ENCODE results near the gene C16orf86.

Gene C16orf86

GRCh38 chr16:67664871-67665270 lies 1.7 kb upstream of the C16orf86 start:
- peaks cover 0 to 11% (median 7%) of the 10 kb centered on the region in 4 experiments for H3K36me3 ChIP-seq (ENCODE audit: control insufficient read depth in 4 of 4, insufficient read depth in 4 of 4, low read length in 3 of 4)
- ChIA-PET CTCF (interaction anchor here (1.2 to 10.1 kb wide), 9 partner anchors 20 to 171 kb away, joined by 3 to 111 read pairs (median 9); partner anchors contain the start of genes CARMIL2 and CTCF), POLR2A (interaction anchor here (2.0 kb wide), 1 partner anchor 117 kb away, joined by 6 read pairs; no protein-coding TSS in a partner anchor)
- no peaks in the 10 kb centered on the region for H3K27me3 ChIP-seq (replicated peaks in 2 of 5; ENCODE audit: control insufficient read depth in 4 of 5, insufficient read depth in 5 of 5, low read length in 4 of 5)
- H3K4me1 ChIP-seq (ENCODE audit: control extremely low read depth in 1 of 4, control insufficient read depth in 4 of 4, insufficient read depth in 4 of 4, low read length in 3 of 4): peaks cover 2 to 48% (median 42%) of the 10 kb centered on the region in 4 experiments
- no peak for DNase-seq
- no peak overlapping the region for H3K4me3 ChIP-seq (ENCODE audit: control insufficient read depth in 1 of 7, extremely low read depth in 1 of 7, insufficient read depth in 4 of 7, low read depth in 2 of 7, low read length in 6 of 7)
- H3K9me3 ChIP-seq (ENCODE audit: control extremely low read depth in 1 of 5, control insufficient read depth in 4 of 5, insufficient read depth in 2 of 5, low read depth in 1 of 5, low read length in 4 of 5): no peaks in the 10 kb centered on the region
- 100% methylated on average over 6 of the region's 7 CpGs for WGBS (ENCODE audit: insufficient coverage)
- H3K27ac ChIP-seq (ENCODE audit: insufficient read depth in 1 of 2, low read depth in 1 of 2, low read length in 2 of 2, poor library complexity in 1 of 2, severe bottlenecking in 2 of 2): no peak overlapping the region

- 82% methylated on average over 4 of the region's 5 CpGs for WGBS (ENCODE audit: insufficient coverage)
- DNase-seq: no peak
- Histone ChIP-seq H3K36me3 (ENCODE audit: control insufficient read depth in 4 of 4, insufficient read depth in 4 of 4, low read length in 3 of 4) (peaks cover 0 to 11% (median 7%) of the 10 kb centered on the region in 4 experiments), H3K4me3 (ENCODE audit: control insufficient read depth in 1 of 7, extremely low read depth in 1 of 7, insufficient read depth in 4 of 7, low read depth in 2 of 7, low read length in 6 of 7) (peak overlapping the region in 5 of 7 experiments; percentile 43 to 90 (median 81)), H3K9me3 (ENCODE audit: control extremely low read depth in 1 of 5, control insufficient read depth in 4 of 5, insufficient read depth in 2 of 5, low read depth in 1 of 5, low read length in 4 of 5) (no peaks in the 10 kb centered on the region), H3K27ac (ENCODE audit: insufficient read depth in 1 of 2, low read depth in 1 of 2, low read length in 2 of 2, poor library complexity in 1 of 2, severe bottlenecking in 2 of 2) (peak overlapping the region in 1 of 2 experiments; percentile 65), H3K4me1 (ENCODE audit: control extremely low read depth in 1 of 4, control insufficient read depth in 4 of 4, insufficient read depth in 4 of 4, low read length in 3 of 4) (peaks cover 2 to 47% (median 40%) of the 10 kb centered on the region in 4 experiments), H3K27me3 (replicated peaks in 2 of 5; ENCODE audit: control insufficient read depth in 4 of 5, insufficient read depth in 5 of 5, low read length in 4 of 5) (no peaks in the 10 kb centered on the region)
- POLR2A ChIA-PET: interaction anchor here (2.0 kb wide), 1 partner anchor 118 kb away, joined by 6 read pairs; no protein-coding TSS in a partner anchor
- CTCF ChIA-PET: interaction anchor here (1.0 to 10.1 kb wide), 7 partner anchors 21 to 172 kb away, joined by 3 to 111 read pairs (median 9); partner anchors contain the start of genes CARMIL2 and CTCF
Measured at GRCh38 chr16:67665598-67665997, 1.0 kb upstream of the C16orf86 start.

GRCh38 chr16:67666032-67666551 lies 522 bp upstream of the C16orf86 start:
- Histone ChIP-seq H3K4me1 (ENCODE audit: control extremely low read depth in 1 of 4, control insufficient read depth in 4 of 4, insufficient read depth in 4 of 4, low read length in 3 of 4) (peaks cover 2 to 45% (median 38%) of the 10 kb centered on the region in 4 experiments), H3K9me3 (ENCODE audit: control extremely low read depth in 1 of 5, control insufficient read depth in 4 of 5, insufficient read depth in 2 of 5, low read depth in 1 of 5, low read length in 4 of 5) (no peaks in the 10 kb centered on the region), H3K27me3 (replicated peaks in 2 of 5; ENCODE audit: control insufficient read depth in 4 of 5, insufficient read depth in 5 of 5, low read length in 4 of 5) (no peaks in the 10 kb centered on the region), H3K27ac (ENCODE audit: insufficient read depth in 1 of 2, low read depth in 1 of 2, low read length in 2 of 2, poor library complexity in 1 of 2, severe bottlenecking in 2 of 2) (peak overlapping the region in 1 of 2 experiments; percentile 65), H3K4me3 (ENCODE audit: control insufficient read depth in 1 of 7, extremely low read depth in 1 of 7, insufficient read depth in 4 of 7, low read depth in 2 of 7, low read length in 6 of 7) (peak overlapping the region; percentile 59 to 90 (median 74)), H3K36me3 (ENCODE audit: control insufficient read depth in 4 of 4, insufficient read depth in 4 of 4, low read length in 3 of 4) (peaks cover 0 to 11% (median 7%) of the 10 kb centered on the region in 4 experiments)
- peak in 1 of 3 donors; percentile 20 for DNase-seq
- POLR2A ChIA-PET: interaction anchor here (2.0 to 2.8 kb wide), 2 partner anchors 103 to 119 kb away, joined by 6 to 8 read pairs; partner anchors contain the start of gene CTCF
- CTCF ChIA-PET: interaction anchor here (1.0 to 10.1 kb wide), 8 partner anchors 8 to 172 kb away, joined by 3 to 111 read pairs (median 9); partner anchors contain the start of genes CARMIL2 and CTCF
- WGBS (ENCODE audit: insufficient coverage): under 1% methylated on average over 34 of the region's 46 CpGs

GRCh38 chr16:67667453-67667816 lies 821 bp downstream of the C16orf86 start:
- CTCF ChIA-PET: interaction anchor here (0.6 to 10.1 kb wide), 25 partner anchors 9 to 267 kb away, joined by 3 to 111 read pairs (median 3); partner anchors contain the start of genes ATP6V0D1, CARMIL2 and CTCF
- WGBS (ENCODE audit: insufficient coverage): 33% methylated on average over 10 of the region's 10 CpGs
- H3K9me3 ChIP-seq (ENCODE audit: control extremely low read depth in 1 of 5, control insufficient read depth in 4 of 5, insufficient read depth in 2 of 5, low read depth in 1 of 5, low read length in 4 of 5): no peaks in the 10 kb centered on the region
- H3K27ac ChIP-seq (ENCODE audit: insufficient read depth in 1 of 2, low read depth in 1 of 2, low read length in 2 of 2, poor library complexity in 1 of 2, severe bottlenecking in 2 of 2): no peak overlapping the region
- peaks cover 0 to 10% (median 6%) of the 10 kb centered on the region in 4 experiments for H3K36me3 ChIP-seq (ENCODE audit: control insufficient read depth in 4 of 4, insufficient read depth in 4 of 4, low read length in 3 of 4)
- POLR2A ChIA-PET: interaction anchor here (2.8 kb wide), 1 partner anchor 105 kb away, joined by 8 read pairs; the partner anchor contains the start of gene CTCF
- no peak for DNase-seq
- peaks cover 2 to 36% (median 32%) of the 10 kb centered on the region in 4 experiments for H3K4me1 ChIP-seq (ENCODE audit: control extremely low read depth in 1 of 4, control insufficient read depth in 4 of 4, insufficient read depth in 4 of 4, low read length in 3 of 4)
- H3K4me3 ChIP-seq (ENCODE audit: control insufficient read depth in 1 of 7, extremely low read depth in 1 of 7, insufficient read depth in 4 of 7, low read depth in 2 of 7, low read length in 6 of 7): peak overlapping the region in 6 of 7 experiments; percentile 69 to 90 (median 78)
- no peaks in the 10 kb centered on the region for H3K27me3 ChIP-seq (replicated peaks in 2 of 5; ENCODE audit: control insufficient read depth in 4 of 5, insufficient read depth in 5 of 5, low read length in 4 of 5)

- CTCF ChIA-PET: interaction anchor here (0.6 to 10.1 kb wide), 29 partner anchors 9 to 267 kb away, joined by 3 to 111 read pairs (median 3); partner anchors contain the start of genes ATP6V0D1, CARMIL2 and CTCF
- 13% methylated on average over 15 of the region's 18 CpGs for WGBS (ENCODE audit: insufficient coverage)
- H3K27ac ChIP-seq (ENCODE audit: insufficient read depth in 1 of 2, low read depth in 1 of 2, low read length in 2 of 2, poor library complexity in 1 of 2, severe bottlenecking in 2 of 2): peak overlapping the region in 1 of 2 experiments; percentile 45
Measured at GRCh38 chr16:67667817-67668494, 1.3 kb downstream of the C16orf86 start.

GRCh38 chr16:67668495-67669157 lies 2.0 kb downstream of the C16orf86 start:
- Histone ChIP-seq H3K27me3 (replicated peaks in 2 of 5; ENCODE audit: control insufficient read depth in 4 of 5, insufficient read depth in 5 of 5, low read length in 4 of 5) (no peaks in the 10 kb centered on the region), H3K4me3 (ENCODE audit: control insufficient read depth in 1 of 7, extremely low read depth in 1 of 7, insufficient read depth in 4 of 7, low read depth in 2 of 7, low read length in 6 of 7) (peak overlapping the region in 2 of 7 experiments; percentile 13 to 20), H3K36me3 (ENCODE audit: control insufficient read depth in 4 of 4, insufficient read depth in 4 of 4, low read length in 3 of 4) (peaks cover 0 to 7% (median 2%) of the 10 kb centered on the region in 4 experiments), H3K9me3 (ENCODE audit: control extremely low read depth in 1 of 5, control insufficient read depth in 4 of 5, insufficient read depth in 2 of 5, low read depth in 1 of 5, low read length in 4 of 5) (no peaks in the 10 kb centered on the region), H3K4me1 (ENCODE audit: control extremely low read depth in 1 of 4, control insufficient read depth in 4 of 4, insufficient read depth in 4 of 4, low read length in 3 of 4) (peaks cover 5 to 47% (median 40%) of the 10 kb centered on the region in 4 experiments), H3K27ac (ENCODE audit: insufficient read depth in 1 of 2, low read depth in 1 of 2, low read length in 2 of 2, poor library complexity in 1 of 2, severe bottlenecking in 2 of 2) (peak overlapping the region in 1 of 2 experiments; percentile 45)
- ChIA-PET POLR2A (interaction anchor here (1.2 to 2.8 kb wide), 2 partner anchors 106 to 122 kb away, joined by 3 to 8 read pairs; partner anchors contain the start of gene CTCF), CTCF (interaction anchor here (0.7 to 10.1 kb wide), 27 partner anchors 8 to 260 kb away, joined by 3 to 111 read pairs (median 4); partner anchors contain the start of genes CARMIL2 and CTCF)
- 89% methylated on average over 5 of the region's 6 CpGs for WGBS (ENCODE audit: insufficient coverage)
- peak in 2 of 3 donors; percentile 48 to 54 for DNase-seq

More at GRCh38 chr16:67667817-67668494, 1.3 kb downstream of the C16orf86 start:
- H3K27me3 ChIP-seq (replicated peaks in 2 of 5; ENCODE audit: control insufficient read depth in 4 of 5, insufficient read depth in 5 of 5, low read length in 4 of 5): no peaks in the 10 kb centered on the region
- H3K4me1 ChIP-seq (ENCODE audit: control extremely low read depth in 1 of 4, control insufficient read depth in 4 of 4, insufficient read depth in 4 of 4, low read length in 3 of 4): peaks cover 2 to 40% (median 33%) of the 10 kb centered on the region in 4 experiments
- DNase-seq: peak; percentile 95 to 97 (median 97)
- peaks cover 0 to 5% (median 2%) of the 10 kb centered on the region in 4 experiments for H3K36me3 ChIP-seq (ENCODE audit: control insufficient read depth in 4 of 4, insufficient read depth in 4 of 4, low read length in 3 of 4)
- H3K4me3 ChIP-seq (ENCODE audit: control insufficient read depth in 1 of 7, extremely low read depth in 1 of 7, insufficient read depth in 4 of 7, low read depth in 2 of 7, low read length in 6 of 7): peak overlapping the region in 5 of 7 experiments; percentile 71 to 90 (median 81)
- POLR2A ChIA-PET: interaction anchor here (2.8 kb wide), 1 partner anchor 105 kb away, joined by 8 read pairs; the partner anchor contains the start of gene CTCF
- no peaks in the 10 kb centered on the region for H3K9me3 ChIP-seq (ENCODE audit: control extremely low read depth in 1 of 5, control insufficient read depth in 4 of 5, insufficient read depth in 2 of 5, low read depth in 1 of 5, low read length in 4 of 5)
